ENCODE results near the gene FLNB. TPM values are rescaled to one million over a fixed set of nuclear protein-coding genes. Genes with fewer than 3 reads are reported as not detected.

Gene FLNB
- total and polyA plus RNA-seq, 2 of the 8 experiments (the other 6 are each of a cell fraction or from before 2014, with no cell fraction given): 72.3 to 118 TPM

DNA sequence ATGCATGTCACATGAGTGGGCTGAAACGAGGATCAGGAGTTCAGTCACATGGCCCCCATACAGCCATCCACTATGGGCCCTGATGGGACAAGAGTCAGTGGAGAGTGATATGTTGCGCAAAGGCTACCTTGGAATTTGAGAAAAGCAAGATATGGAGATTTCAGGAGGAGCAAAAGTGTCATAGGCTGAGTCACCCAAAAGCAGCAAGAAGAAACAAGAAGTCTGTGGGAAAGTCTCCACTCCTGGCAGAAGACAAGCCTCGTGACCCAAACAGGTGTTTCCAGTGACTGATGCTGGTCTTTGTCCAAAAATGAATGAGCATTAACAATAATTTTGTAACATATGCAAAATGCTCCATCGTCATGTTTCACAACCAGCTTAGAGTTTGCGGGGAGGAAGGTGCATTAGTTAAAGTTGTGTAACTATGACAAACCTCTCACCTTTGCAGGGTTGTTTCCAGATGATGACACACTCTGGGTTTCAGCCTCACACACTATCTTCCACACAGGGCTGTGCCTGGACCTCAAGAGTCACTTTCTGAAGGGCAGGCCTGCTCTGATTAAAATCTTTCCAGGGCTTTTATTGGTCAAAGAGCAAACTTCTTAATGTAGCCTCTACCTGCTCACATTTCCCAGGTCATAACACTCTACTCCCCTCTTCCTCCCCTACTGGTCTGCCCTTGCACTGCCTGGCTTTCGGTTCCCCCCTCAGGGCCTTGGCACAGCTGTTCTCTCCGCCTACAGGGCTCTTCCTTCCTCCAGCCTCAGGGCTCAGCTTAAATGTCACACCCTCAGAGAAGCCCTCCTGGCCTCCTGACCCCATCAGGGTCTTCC lies 206.5 kb downstream of the FLNB start:
- POLR2A ChIA-PET (ENCODE audit: partially characterized antibody): interaction anchor here (0.8 to 1.1 kb wide), 2 partner anchors 9 to 14 kb away, joined by 3 read pairs; no protein-coding TSS in a partner anchor
- peak; percentile 39 for FAIRE-seq

More for the DNA sequence above, 206.5 kb downstream of the FLNB start:
- H3K4me3 ChIP-seq (ENCODE audit: extremely low read depth in 1 of 4, insufficient read depth in 2 of 4, low read depth in 3 of 4, low read length in 4 of 4): no peak overlapping the region
- H4K5ac ChIP-seq (ENCODE audit: insufficient read length, low read depth, low read length): no peak overlapping the region
- H2BK5ac ChIP-seq (ENCODE audit: low read depth, low read length): no peak overlapping the region
- no peaks in the 10 kb centered on the region for H3K79me1 ChIP-seq (ENCODE audit: low read depth, low read length)
- H2BK120ac ChIP-seq (replicated peaks; ENCODE audit: low read depth, low read length): no peak overlapping the region
- H3K36me3 ChIP-seq (ENCODE audit: control insufficient read depth in 2 of 4, insufficient read depth in 4 of 4, low read length in 3 of 4): no peaks in the 10 kb centered on the region
- peaks cover 0 to 3% (median under 1%) of the 10 kb centered on the region in 4 experiments; a peak in 3 of 7 replicates for H3K4me1 ChIP-seq (replicated peaks in 1 of 4; ENCODE audit: control insufficient read depth in 3 of 4, insufficient read depth in 4 of 4, low read length in 3 of 4)
- peaks cover 0 to 3% (median 0%) of the 10 kb centered on the region in 4 experiments; a peak in 1 of 7 replicates for H3K27me3 ChIP-seq (replicated peaks in 1 of 4; ENCODE audit: control insufficient read depth in 3 of 4, extremely low read depth in 1 of 4, insufficient read depth in 3 of 4, low read length in 3 of 4)
- WGBS, 2 experiments (ENCODE audit: extremely low coverage in 1 of 2, insufficient coverage in 1 of 2, insufficient read length in 1 of 2, insufficient replicate concordance in 2 of 2, low coverage in 1 of 2, low lambda C conversion rate in 2 of 2, missing lambda C conversion rate in 1 of 2): 81% methylated on average over 7 of the region's 7 CpGs; no CpG with 5 or more reads in 1 of the 2 experiments
- TF ChIP-seq NANOG (IDR thresholded peaks at IDR 0.05; ENCODE audit: insufficient read depth, low read depth, low read length, poor library complexity, severe bottlenecking): no peak
- TF ChIP-seq GTF2F1 (IDR thresholded peaks at IDR 0.05; ENCODE audit: borderline replicate concordance, low read depth, low read length): no peak
- TF ChIP-seq CTCF (IDR thresholded peaks at IDR 0.05; ENCODE audit: control extremely low read depth in 1 of 3, insufficient read depth in 1 of 3, low read depth in 1 of 3, low read length in 3 of 3): peak; percentile 10 to 45 (median 23); a peak in 2 of 4 replicates
- TF ChIP-seq SP4 (IDR thresholded peaks at IDR 0.05; ENCODE audit: low read length): no peak
- no peak for TF ChIP-seq CHD1 (IDR thresholded peaks at IDR 0.05; ENCODE audit: low read depth, low read length)
- H4K8ac ChIP-seq (ENCODE audit: extremely low read depth, insufficient read depth, low read length): no peak overlapping the region
- no peaks in the 10 kb centered on the region for H3K9me3 ChIP-seq (ENCODE audit: insufficient read depth in 2 of 2, low read depth in 1 of 2, low read length in 1 of 2)
- H4K20me1 ChIP-seq (replicated peaks in 1 of 2; ENCODE audit: control insufficient read depth in 1 of 2, insufficient read depth in 2 of 2, low read length in 2 of 2): no peaks in the 10 kb centered on the region
- no peak overlapping the region for H3K56ac ChIP-seq (replicated peaks; ENCODE audit: insufficient read length, low read depth, low read length)
- CTCF ChIA-PET (ENCODE audit: partially characterized antibody): interaction anchor here (1.1 to 10.5 kb wide), 11 partner anchors 9 to 88 kb away, joined by 3 to 128 read pairs (median 5); partner anchors contain the start of genes HTD2 and RPP14
- no peak overlapping the region for H3K14ac ChIP-seq (ENCODE audit: insufficient read length)
- no peak overlapping the region for H2BK20ac ChIP-seq (ENCODE audit: low read length)
- H2AFZ ChIP-seq (ENCODE audit: low read length): no peak overlapping the region
- H3K4me2 ChIP-seq (ENCODE audit: insufficient read depth in 1 of 2, low read depth in 2 of 2, low read length in 2 of 2): no peak overlapping the region
- no peak overlapping the region for H2BK15ac ChIP-seq (ENCODE audit: low read length)
- H3K23me2 ChIP-seq (ENCODE audit: low read depth, low read length): no peaks in the 10 kb centered on the region; the same call in 1 of the 2 replicates
- no peak overlapping the region for H3K23ac ChIP-seq (ENCODE audit: insufficient read length)
- H3K4ac ChIP-seq (replicated peaks; ENCODE audit: insufficient read length, low read depth, low read length): no peak overlapping the region
- H4K91ac ChIP-seq (replicated peaks; ENCODE audit: insufficient read length, low read length): no peak overlapping the region
- H2BK12ac ChIP-seq (ENCODE audit: low read depth, low read length): no peak overlapping the region
- H3K18ac ChIP-seq (ENCODE audit: extremely low read depth, low read length): no peak overlapping the region
- no peaks in the 10 kb centered on the region for H3K79me2 ChIP-seq (ENCODE audit: control insufficient read depth in 1 of 2, insufficient read depth in 2 of 2, low read length in 2 of 2)
- no peak overlapping the region for H3K9ac ChIP-seq (replicated peaks in 1 of 4; ENCODE audit: extremely low read depth in 1 of 4, low read depth in 3 of 4, low read length in 3 of 4)
- no peak overlapping the region for H3K27ac ChIP-seq (ENCODE audit: low read depth, low read length)
- H2AK5ac ChIP-seq (ENCODE audit: low read depth, low read length): no peak overlapping the region
- DNase-seq (ENCODE audit: low read depth in 1 of 2, low spot score in 2 of 2): no peak
